Omental fat pad (tissue), 4 donors: ENCODE results near the gene C1orf122. TPM values are rescaled to one million over a fixed set of nuclear protein-coding genes. Genes with fewer than 3 reads are reported as not detected.

Experiments
- ATAC-seq: fragments of 150-250 bp; one replicate; pipeline ENCODE4 v1.9.1; 2016; ENCODE audit warnings: mild to moderate bottlenecking, moderate library complexity; ENCODE audit not compliant: low FRiP score
- DNase-seq: peaks from one replicate; pipeline ENCODE4 v3.0.0-alpha.2; 2019; ENCODE audit warnings: low spot score
- CTCF ChIP-seq, 3 donors: fragments of 450-650 bp; IDR thresholded peaks; one replicate each; pipeline ENCODE4 v1.5.1; 2016 to 2017; ENCODE audit warnings: antibody characterized with exemption in 3 of 3, mild to moderate bottlenecking in 3 of 3, moderate library complexity in 2 of 3
- total RNA-seq, 4 donors: library from RNA; depleted of rRNA; stranded (reverse); fragments of >200 nt; gene quantifications; one replicate each; pipeline ENCODE4 v1.1.0, GENCODE V29; 2016

Gene C1orf122
- total RNA-seq, 4 donors from 2014 or later = 53.6 to 86.9 (median 71.2) TPM

DNA sequence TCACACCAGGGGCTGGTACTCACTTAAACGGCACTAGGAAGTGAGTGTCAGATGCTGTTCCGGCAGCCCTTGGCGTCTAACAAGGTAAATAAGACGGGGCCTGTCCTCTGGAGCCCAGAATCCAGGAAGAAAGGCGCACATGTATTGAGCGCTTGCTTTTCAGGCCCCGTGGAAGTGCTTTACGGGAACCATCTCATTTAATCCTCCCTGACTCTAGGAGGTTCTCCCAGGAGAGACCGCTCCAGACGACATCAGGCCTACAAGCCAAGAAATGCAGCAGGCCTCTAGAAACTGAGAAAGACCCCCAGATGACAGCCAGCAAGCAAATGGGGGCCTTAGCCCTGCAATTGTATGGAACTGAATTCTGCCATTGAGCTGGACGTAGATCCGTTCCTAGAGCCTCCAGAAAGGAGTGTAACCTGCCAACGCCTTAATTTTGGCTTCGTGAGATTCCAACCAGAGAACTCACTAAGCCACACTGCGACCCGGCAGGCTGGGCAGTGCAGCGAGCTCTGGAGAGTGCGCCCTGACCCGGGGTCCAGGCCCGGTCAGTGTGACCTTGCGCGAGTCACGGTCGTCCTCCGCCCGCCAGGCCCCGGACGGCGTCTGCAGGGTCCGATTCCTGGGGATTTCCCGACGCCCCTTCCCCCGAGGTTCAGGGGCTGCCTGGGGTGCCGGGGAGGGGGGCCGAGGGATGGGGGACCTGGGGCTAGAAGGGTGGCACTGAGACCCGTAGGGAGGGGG lies 14.5 kb upstream of the C1orf122 start:
- DNase-seq = no peak
- ATAC-seq = no peak
- no peak for TF ChIP-seq CTCF (IDR thresholded peaks at IDR 0.05)

- peak; percentile 58 for ATAC-seq
- no peak for TF ChIP-seq CTCF (IDR thresholded peaks at IDR 0.05)
- no peak for DNase-seq
Observed at GRCh38 chr1:37793773-37794371, 13.7 kb upstream of the C1orf122 start, which contains the start of gene MANEAL. TSS of gene MANEAL (plus strand) at chr1:37793847. CDS start at chr1:37794183, 336 bp downstream.

DNA sequence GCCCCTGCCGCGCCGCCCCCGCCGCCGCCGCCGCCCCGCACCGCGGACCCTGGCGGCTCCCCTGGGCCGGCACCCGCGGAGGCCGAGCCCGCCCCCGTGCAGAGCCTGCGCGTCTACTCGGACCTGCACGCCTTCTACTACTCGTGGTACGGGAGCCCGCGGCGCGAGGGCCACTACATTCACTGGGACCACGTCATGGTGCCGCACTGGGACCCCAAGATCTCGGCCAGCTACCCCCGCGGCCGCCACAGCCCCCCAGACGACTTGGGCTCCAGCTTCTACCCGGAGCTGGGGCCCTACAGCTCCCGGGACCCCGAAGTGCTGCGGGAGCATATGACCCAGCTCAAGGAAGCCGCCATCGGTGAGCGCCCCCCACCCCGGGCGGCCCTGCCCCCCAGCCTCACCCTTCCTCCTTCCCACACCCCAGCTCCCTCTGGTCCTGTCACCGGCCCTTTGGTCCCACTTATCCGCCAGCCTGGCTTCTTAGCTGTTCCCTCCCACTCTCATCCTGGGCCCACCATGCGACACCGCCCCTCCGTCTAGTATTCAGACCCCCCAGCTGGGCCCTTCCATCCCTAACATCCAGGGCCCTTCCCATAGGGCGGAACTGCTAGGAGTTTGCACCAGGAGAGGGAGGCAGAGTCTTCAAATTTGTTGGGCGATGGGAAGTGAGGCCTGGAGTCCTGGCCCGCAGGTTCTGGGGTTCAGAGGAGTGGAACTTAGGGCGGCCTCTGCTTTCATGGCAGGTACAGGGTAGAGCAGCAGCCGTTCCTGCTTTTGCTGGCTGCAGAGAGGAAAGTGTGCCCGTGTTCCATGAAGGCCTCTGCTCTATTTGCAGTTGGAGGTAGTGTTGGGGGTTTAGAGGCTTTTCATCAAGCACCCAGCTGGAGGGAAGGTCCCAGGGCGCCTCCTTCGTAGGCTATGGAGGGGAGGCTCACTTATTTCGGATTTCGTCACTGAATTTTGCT lies 12.9 kb upstream of the C1orf122 start:
- no peak for TF ChIP-seq CTCF (IDR thresholded peaks at IDR 0.05)
- DNase-seq = no peak
- ATAC-seq = peak; percentile 17

DNA sequence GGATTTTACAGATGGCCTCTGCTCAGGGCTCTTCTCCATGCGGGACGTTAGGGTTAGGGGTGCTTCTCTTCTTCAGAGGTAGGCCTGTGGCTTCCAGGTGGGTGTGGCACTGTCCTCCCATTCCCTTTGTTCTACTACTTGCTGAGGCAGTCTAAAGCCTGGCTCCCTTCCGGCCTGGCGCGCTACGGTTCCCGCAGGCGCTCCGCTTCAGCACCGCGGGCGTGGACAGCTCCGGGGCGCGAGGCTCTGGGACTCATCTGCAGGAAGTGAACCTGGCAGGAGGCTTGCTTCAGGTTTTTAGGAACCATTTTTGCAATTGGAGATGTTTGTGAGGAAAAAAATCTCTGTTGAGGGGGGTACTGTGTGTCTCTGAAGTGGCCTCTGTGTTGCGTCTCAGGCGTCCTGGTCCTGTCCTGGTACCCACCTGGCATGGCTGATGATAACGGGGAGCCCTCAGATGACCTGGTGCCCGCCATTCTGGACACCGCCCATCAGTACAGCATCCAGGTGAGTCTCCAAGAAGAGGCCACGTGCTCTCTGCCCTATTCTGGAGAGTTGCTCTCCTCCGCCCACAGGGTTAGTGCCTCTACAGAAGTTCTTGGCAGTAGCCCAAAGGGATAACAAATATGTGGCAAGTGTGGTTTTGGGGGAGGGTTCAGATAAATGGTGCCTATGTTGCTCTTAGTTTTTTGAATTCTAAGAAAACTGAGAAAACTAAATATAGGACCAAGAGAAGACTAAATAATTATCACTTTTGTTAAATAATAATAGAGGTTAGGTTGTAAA lies 12.1 kb upstream of the C1orf122 start:
- no peak for ATAC-seq
- no peak for DNase-seq

GRCh38 chr1:37797750-37798345 lies 9.7 kb upstream of the C1orf122 start:
- ATAC-seq = no peak
- no peak for TF ChIP-seq CTCF (IDR thresholded peaks at IDR 0.05)
- DNase-seq = no peak

More for the DNA sequence above, 12.1 kb upstream of the C1orf122 start:
- TF ChIP-seq CTCF (IDR thresholded peaks at IDR 0.05) = no peak

DNA sequence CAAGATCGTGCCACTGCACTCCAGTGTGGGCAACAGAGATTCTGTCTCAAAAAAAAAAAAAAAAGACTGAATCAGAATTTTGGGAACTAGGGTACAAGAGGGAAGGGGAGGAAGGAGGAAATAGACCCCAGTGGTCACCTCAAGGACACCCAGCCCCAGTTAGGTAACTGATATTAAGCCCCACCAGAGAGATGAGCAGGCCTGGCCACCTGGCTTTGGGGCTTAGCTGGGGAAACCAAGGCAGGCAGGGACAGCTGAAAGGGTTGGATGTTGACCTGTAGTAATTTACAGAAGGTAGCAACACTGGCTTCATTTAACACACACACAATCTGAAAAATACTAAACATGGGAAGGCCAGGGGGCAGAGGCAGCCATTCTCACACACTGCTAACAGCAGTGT lies 5.2 kb upstream of the C1orf122 start:
- DNase-seq (no peak), ATAC-seq (no peak)
- TF ChIP-seq CTCF (IDR thresholded peaks at IDR 0.05) = no peak
